Choroid plexus epithelial cell (primary cell): ENCODE data around the gene TAPT1.
A peak's percentile ranks its signal among the peaks of the same experiment; 100 is the strongest.
"Not testable (repeated sequence)": the region's sequence is repeated elsewhere in the genome, so short reads cannot be mapped to it uniquely, and the experiment has no call there.

Source experiments
- DNase-seq: peaks from one replicate; pipeline ENCODE4 v3.0.0-alpha.2; 2010; ENCODE audit warnings: low read depth
- H3K4me3 ChIP-seq: 2 replicates; pipeline ENCODE4 v1.5.1; 2011; ENCODE audit warnings: low read depth, mild to moderate bottlenecking, control low read depth, low read length, moderate library complexity
- TF ChIP-seq, protein P1 (sequence below): conservative IDR thresholded peaks from 2 replicates; pipeline ENCODE4 v1.5.1; 2011; ENCODE audit warnings: low read depth, mild to moderate bottlenecking, control low read depth, inconsistent platforms, low read length, moderate library complexity

TAPT1 gene, protein sequence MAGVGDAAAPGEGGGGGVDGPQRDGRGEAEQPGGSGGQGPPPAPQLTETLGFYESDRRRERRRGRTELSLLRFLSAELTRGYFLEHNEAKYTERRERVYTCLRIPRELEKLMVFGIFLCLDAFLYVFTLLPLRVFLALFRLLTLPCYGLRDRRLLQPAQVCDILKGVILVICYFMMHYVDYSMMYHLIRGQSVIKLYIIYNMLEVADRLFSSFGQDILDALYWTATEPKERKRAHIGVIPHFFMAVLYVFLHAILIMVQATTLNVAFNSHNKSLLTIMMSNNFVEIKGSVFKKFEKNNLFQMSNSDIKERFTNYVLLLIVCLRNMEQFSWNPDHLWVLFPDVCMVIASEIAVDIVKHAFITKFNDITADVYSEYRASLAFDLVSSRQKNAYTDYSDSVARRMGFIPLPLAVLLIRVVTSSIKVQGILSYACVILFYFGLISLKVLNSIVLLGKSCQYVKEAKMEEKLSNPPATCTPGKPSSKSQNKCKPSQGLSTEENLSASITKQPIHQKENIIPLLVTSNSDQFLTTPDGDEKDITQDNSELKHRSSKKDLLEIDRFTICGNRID

GRCh38 chr4:16225863-16226815 is at the start of gene TAPT1:
TSS of gene TAPT1 (minus strand) at chr4:16226471. CDS start at chr4:16226457, 14 bp downstream.
- TF ChIP-seq, protein P1, sequence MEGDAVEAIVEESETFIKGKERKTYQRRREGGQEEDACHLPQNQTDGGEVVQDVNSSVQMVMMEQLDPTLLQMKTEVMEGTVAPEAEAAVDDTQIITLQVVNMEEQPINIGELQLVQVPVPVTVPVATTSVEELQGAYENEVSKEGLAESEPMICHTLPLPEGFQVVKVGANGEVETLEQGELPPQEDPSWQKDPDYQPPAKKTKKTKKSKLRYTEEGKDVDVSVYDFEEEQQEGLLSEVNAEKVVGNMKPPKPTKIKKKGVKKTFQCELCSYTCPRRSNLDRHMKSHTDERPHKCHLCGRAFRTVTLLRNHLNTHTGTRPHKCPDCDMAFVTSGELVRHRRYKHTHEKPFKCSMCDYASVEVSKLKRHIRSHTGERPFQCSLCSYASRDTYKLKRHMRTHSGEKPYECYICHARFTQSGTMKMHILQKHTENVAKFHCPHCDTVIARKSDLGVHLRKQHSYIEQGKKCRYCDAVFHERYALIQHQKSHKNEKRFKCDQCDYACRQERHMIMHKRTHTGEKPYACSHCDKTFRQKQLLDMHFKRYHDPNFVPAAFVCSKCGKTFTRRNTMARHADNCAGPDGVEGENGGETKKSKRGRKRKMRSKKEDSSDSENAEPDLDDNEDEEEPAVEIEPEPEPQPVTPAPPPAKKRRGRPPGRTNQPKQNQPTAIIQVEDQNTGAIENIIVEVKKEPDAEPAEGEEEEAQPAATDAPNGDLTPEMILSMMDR: no peak
- H3K4me3 ChIP-seq: peak within 1 kb of the TSS; percentile 78
- peak; percentile 60 for DNase-seq

DNA sequence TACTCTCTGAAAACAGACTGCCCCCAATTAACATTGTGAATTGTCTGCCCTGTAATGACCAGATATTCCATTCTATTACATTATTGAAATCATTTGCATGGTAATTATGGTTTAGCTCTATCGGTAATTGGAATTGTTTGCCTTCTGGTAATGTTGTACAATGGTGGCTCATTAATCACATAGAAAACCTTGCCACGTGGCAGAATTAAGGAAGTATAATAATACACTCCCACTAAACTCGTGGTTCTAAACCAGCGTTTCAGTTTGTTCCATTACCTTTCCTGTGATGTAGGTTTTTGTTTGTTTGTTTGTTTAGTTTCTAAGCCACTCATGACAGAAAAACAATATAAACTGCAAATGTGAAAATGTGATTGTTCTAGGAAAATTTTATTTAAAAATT is 45.1 kb upstream of the TAPT1 start:
- no peak for DNase-seq
- H3K4me3 ChIP-seq: no peak overlapping the region
- TF ChIP-seq, protein P1: no peak

DNA sequence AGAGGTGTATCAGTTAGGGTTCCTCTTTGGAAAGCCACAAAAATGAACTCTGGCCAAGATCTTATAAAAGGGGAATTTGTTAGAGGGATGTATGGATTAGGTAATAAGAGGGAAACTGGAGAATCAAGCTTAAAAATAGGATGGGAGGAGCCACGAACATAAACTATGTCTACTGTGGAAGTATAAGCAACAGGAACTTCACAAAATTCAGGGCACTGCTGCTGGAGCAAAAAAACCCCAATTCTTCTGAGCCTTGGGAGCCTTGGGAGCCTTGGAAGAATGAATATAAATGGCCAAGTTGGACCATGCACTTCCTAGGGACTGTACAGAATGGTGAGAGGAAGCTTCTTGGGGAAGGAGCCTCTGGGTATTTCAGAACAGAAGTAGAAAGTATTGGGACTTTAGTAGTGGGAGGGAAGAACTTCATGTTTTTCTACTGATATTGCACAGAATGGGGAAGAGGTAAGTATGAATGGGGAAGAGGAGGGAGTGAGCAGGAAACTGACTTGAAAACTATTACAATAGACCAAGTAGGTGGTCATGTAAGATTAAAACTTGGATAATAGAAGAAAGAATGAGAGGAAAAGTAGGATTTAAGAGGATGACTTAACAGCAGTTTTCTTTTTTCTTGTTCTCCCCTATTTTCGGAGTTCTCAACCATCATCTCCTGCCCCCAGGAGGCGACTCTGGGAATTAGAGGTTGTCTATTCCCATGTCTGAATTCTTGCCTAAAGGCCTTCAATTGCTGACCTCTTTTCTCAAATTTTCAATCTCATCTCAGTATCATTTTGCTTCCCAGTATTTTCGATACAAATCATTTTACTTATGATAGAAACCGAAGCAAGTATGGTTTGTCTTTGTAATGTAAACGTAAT is 44.4 kb upstream of the TAPT1 start:
- no peak for DNase-seq
- no peak overlapping the region for H3K4me3 ChIP-seq
- TF ChIP-seq, protein P1: peak; percentile 25

DNA sequence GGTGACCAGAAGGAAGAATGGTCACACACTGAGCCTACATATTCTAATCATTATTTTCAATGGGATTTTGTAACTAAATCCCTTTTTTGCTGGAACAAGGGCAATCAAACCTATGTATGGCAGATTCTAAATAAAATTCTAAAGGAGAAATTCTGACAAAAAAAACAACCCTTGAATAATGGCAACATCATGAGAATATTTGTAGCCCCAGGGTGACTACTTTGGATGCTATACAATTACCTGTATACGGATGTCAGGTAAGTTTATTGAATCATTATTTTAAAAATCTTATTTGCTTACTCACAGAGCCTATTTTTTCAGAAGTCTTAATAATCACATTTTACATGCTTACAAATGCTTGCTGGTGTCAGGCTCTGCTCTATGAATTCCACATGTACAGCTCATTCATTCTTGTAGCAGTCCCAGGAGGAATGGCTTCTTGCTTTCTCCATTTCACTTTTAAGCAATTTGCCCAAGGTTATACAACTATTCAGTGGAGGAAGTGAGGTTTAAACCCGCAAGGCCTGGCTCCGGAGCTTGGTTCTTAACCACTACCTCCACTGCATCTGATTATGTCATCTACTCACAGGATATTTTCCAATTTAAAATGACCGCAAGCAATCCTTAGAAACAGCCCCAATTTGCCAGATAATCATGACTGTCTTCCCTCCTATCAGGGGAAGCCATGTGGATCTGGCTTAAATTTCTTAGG is 43.6 kb upstream of the TAPT1 start:
- peak; percentile 86 for DNase-seq
- H3K4me3 ChIP-seq: not testable (repeated sequence)

- no peak for DNase-seq
- H3K4me3 ChIP-seq: no peak overlapping the region
- TF ChIP-seq, protein P1: no peak
Observed at GRCh38 chr4:16269240-16269639, 43.0 kb upstream of the TAPT1 start.

DNA sequence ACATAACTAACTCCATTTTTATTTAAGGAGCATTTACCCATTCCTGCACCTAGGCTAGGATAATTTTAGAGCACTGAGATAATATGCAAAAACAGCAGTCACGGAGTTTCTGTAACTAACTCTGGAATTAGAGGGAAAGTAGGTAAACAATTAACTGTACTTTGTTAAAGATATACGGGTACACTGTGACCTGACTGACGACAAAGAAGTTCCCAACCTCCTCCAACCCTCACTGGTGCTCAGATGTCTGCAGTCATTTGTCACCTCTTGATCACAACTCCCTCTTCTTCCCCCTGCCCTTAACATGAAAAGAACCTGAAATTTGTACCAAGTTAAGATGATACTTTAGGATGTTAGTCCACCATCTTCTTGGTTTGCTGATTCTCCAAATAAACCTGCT is 42.0 kb upstream of the TAPT1 start:
- H3K4me3 ChIP-seq: no peak overlapping the region
- no peak for DNase-seq
- TF ChIP-seq, protein P1: no peak
